ENCODE results near the gene DCLRE1C. TPM values are rescaled to one million over a fixed set of nuclear protein-coding genes. Genes with fewer than 3 reads are reported as not detected.

Gene DCLRE1C
- total and polyA plus RNA-seq, 9 of the 15 experiments (the other 6 are each of a cell fraction or from before 2014, with no cell fraction given): 8.8 to 22.2 (median 13.9) TPM

- TF ChIP-seq TEAD1 (CRISPR knock-in tag; IDR thresholded peaks at IDR 0.05) (0 out of 4 replicates have a peak, but pooled peaks of 1 of the 2 experiments have one; percentile 49), DACH1 (IDR thresholded peaks at IDR 0.05; ENCODE audit: partially characterized antibody) (peak; percentile 90), ZBTB40 (IDR thresholded peaks at IDR 0.05) (peak; percentile 68; the same call in 1 of the 2 replicates), ZBTB40 (CRISPR knock-in tag; IDR thresholded peaks at IDR 0.05) (no peak), KAT2B (IDR thresholded peaks at IDR 0.05; ENCODE audit: low read depth, low read length) (no peak), PKNOX1 (IDR thresholded peaks at IDR 0.05) (peak; percentile 54; the same call in 1 of the 2 replicates), TAF9B (IDR thresholded peaks at IDR 0.05; ENCODE audit: partially characterized antibody) (peak; percentile 76), UBTF (IDR thresholded peaks at IDR 0.05; ENCODE audit: borderline replicate concordance in 1 of 2, low read depth in 2 of 2, low read length in 2 of 2) (peak; percentile 56 to 84; a peak in 1 of 4 replicates), CEBPB (tag; IDR thresholded peaks at IDR 0.05) (no peak)
Observed at GRCh38 chr10:14878266-14879123, 75.4 kb downstream of the DCLRE1C start, which contains the start of gene SUV39H2 (continued).
